Endothelial cell of umbilical vein (primary cell): ENCODE data around the gene IKZF1. TPM values are rescaled to one million over a fixed set of nuclear protein-coding genes. Genes with fewer than 3 reads are reported as not detected.

Experiments
- BruUV-seq: library from RNA; stranded (reverse); fragments of 400-500 nt; replicated peaks from 2 replicates; lab custom pipeline; 2021; lab: Mats Ljungman, UMichigan
- CTCF ChIA-PET: fragments of 300-600, 350-600 bp; sonication (Branson Sonifier 250); formaldehyde crosslinking; loops from one replicate; lab custom pipeline; 2021; ENCODE audit warnings: antibody characterized with exemption, inconsistent platforms; lab: Charles Lee
- POLR2A ChIA-PET: fragments of 300-600, 350-600 bp; sonication (Branson Sonifier 250); formaldehyde crosslinking; loops from one replicate; lab custom pipeline; 2021; ENCODE audit warnings: antibody characterized with exemption, inconsistent platforms; lab: Charles Lee
- DNase-seq: peaks from one replicate; pipeline ENCODE4 v3.0.0-alpha.2; 2011; ENCODE audit warnings: low read depth, low spot score
- FAIRE-seq: peaks from 2 replicates; lab custom pipeline; 2011; peaks lifted over from hg19 to GRCh38; lab: Jason Lieb, UNC
- H2AFZ ChIP-seq: 2 replicates; pipeline ENCODE4 v1.6.0; 2012; ENCODE audit warnings: low read depth, low read length, control low read depth, inconsistent platforms
- H3K27ac ChIP-seq: 2 replicates; pipeline ENCODE4 v1.5.1; 2011; ENCODE audit warnings: low read depth, mild to moderate bottlenecking, control low read depth, low read length, moderate library complexity; ENCODE audit not compliant: insufficient read depth
- H3K27me3 ChIP-seq, 2 experiments: 2 replicates each; pipeline versions ENCODE4 v1.6.0 to v1.6.1; 2011; ENCODE audit warnings: low read length in 2 of 2, mixed read lengths in 1 of 2; ENCODE audit not compliant: control insufficient read depth in 2 of 2, insufficient read depth in 2 of 2
- H3K36me3 ChIP-seq, 2 experiments: 2 replicates in 1 of 2; 3 replicates in 1 of 2; pipeline ENCODE4 v1.5.1; 2011; ENCODE audit warnings: low read length in 2 of 2, mild to moderate bottlenecking in 1 of 2, moderate library complexity in 1 of 2; ENCODE audit not compliant: control insufficient read depth in 2 of 2, insufficient read depth in 2 of 2; ENCODE audit errors: extremely low read depth in 1 of 2
- H3K4me1 ChIP-seq: 3 replicates; pipeline ENCODE4 v1.5.1; 2011; ENCODE audit warnings: mild to moderate bottlenecking, low read length; ENCODE audit not compliant: control insufficient read depth, insufficient read depth; ENCODE audit errors: extremely low read depth
- H3K4me2 ChIP-seq: 2 replicates; pipeline ENCODE4 v1.6.1; 2011; ENCODE audit warnings: low read length, control low read depth, mixed read lengths; ENCODE audit not compliant: insufficient read depth
- H3K4me3 ChIP-seq, 3 experiments: fragments of 200-600 bp in 1 of 3; sonication (generic), shearing (Covaris generic) in 1 of 3; replicated peaks in 1 of 3; 2 replicates each; pipeline ENCODE4 v1.5.1; 2011 to 2016; ENCODE audit warnings: control low read depth in 3 of 3, low read length in 3 of 3, mild to moderate bottlenecking in 2 of 3, inconsistent platforms in 1 of 3, low read depth in 1 of 3, moderate library complexity in 1 of 3; ENCODE audit not compliant: insufficient read depth in 1 of 3
- H3K79me2 ChIP-seq: 2 replicates; pipeline ENCODE4 v1.6.0; 2012; ENCODE audit warnings: low read length, inconsistent platforms; ENCODE audit not compliant: control insufficient read depth, insufficient read depth
- H3K9ac ChIP-seq: replicated peaks from 2 replicates; pipeline ENCODE3; 2011; ENCODE audit warnings: low read length, control low read depth; ENCODE audit not compliant: insufficient read depth; ENCODE audit errors: extremely low read depth
- H3K9me1 ChIP-seq: replicated peaks from 3 replicates; pipeline ENCODE4 v1.6.0; 2011; ENCODE audit warnings: mild to moderate bottlenecking, low read length; ENCODE audit not compliant: control insufficient read depth, insufficient read depth; ENCODE audit errors: extremely low read depth
- H3K9me3 ChIP-seq: replicated peaks from 2 replicates; pipeline ENCODE4 v1.5.1; 2012; ENCODE audit warnings: low read length, inconsistent platforms; ENCODE audit not compliant: control insufficient read depth, insufficient read depth
- H4K20me1 ChIP-seq: replicated peaks from 2 replicates; pipeline ENCODE3; 2011; ENCODE audit warnings: mild to moderate bottlenecking, low read length; ENCODE audit not compliant: control insufficient read depth, insufficient read depth; ENCODE audit errors: extremely low read depth
- EZH2 ChIP-seq: IDR thresholded peaks from 2 replicates; pipeline ENCODE4 v1.6.1; 2012; ENCODE audit warnings: borderline replicate concordance, low read depth, mild to moderate bottlenecking, moderate library complexity, low read length, inconsistent platforms; ENCODE audit not compliant: severe bottlenecking
- FOS ChIP-seq: IDR thresholded peaks from 2 replicates; pipeline ENCODE4 v1.6.1; 2011; ENCODE audit warnings: mild to moderate bottlenecking, low read length, moderate library complexity, borderline replicate concordance; ENCODE audit not compliant: insufficient read depth
- GATA2 ChIP-seq: IDR thresholded peaks from 2 replicates; pipeline ENCODE4 v1.7.0; 2011; ENCODE audit warnings: low read depth, mild to moderate bottlenecking, moderate library complexity, mixed read lengths, low read length; ENCODE audit not compliant: insufficient read length, insufficient read depth
- JUN ChIP-seq: IDR thresholded peaks from 2 replicates; pipeline ENCODE4 v1.6.1; 2011; ENCODE audit warnings: borderline replicate concordance, low read depth; ENCODE audit not compliant: insufficient read length, insufficient read depth
- MYC ChIP-seq: IDR thresholded peaks from one replicate; pipeline ENCODE4 v1.6.1; 2011; ENCODE audit warnings: mild to moderate bottlenecking, low read depth, low read length
- POLR2A ChIP-seq: IDR thresholded peaks from 2 replicates; pipeline ENCODE4 v1.6.1; 2012; ENCODE audit warnings: low read depth, mild to moderate bottlenecking, control low read depth, low read length
- POLR2AphosphoS5 ChIP-seq: IDR thresholded peaks from 2 replicates; pipeline ENCODE4 v1.6.1; 2012; ENCODE audit warnings: low read depth, mild to moderate bottlenecking, control low read depth, low read length, moderate library complexity; ENCODE audit not compliant: insufficient read depth
- dilution Hi-C: fragments of 300-500 bp; cut with MboI; formaldehyde crosslinking; loops from one replicate; pipeline ENCODE4 v1.15.0; 2019; ENCODE audit warnings: low sequenced_read_pairs; ENCODE audit not compliant: extremely low pct_ligation_motif_present
- intact Hi-C: fragments of 100-400 bp; cut with micrococcal nuclease; formaldehyde crosslinking; loops from one replicate; pipeline ENCODE4 v1.10.0; 2022
- polyA plus RNA-seq, 4 experiments: library from polyadenylated mRNA; depleted of rRNA in 3 of 4; stranded (reverse) in 3 of 4; unstranded in 1 of 4; fragments of >200 nt; gene quantifications; 2 replicates each; pipeline versions ENCODE4 v1.2.1 to v1.2.3, GENCODE V29; 2011 to 2012; ENCODE audit warnings: missing spikeins in 1 of 4
- total RNA-seq: library from RNA; stranded (reverse); gene quantifications from 2 replicates; pipeline ENCODE4 v1.2.3, GENCODE V29; 2021
- TF ChIP-seq, protein P1 (sequence below), 2 donors: IDR thresholded peaks; 1 replicate in 1 of 2; 2 replicates in 1 of 2; pipeline ENCODE4 v1.5.1; 2011; ENCODE audit warnings: low read length in 2 of 2, mild to moderate bottlenecking in 2 of 2, moderate library complexity in 2 of 2, control low read depth in 1 of 2, inconsistent platforms in 1 of 2, low read depth in 1 of 2; ENCODE audit not compliant: insufficient read depth in 1 of 2; ENCODE audit errors: extremely low read depth in 1 of 2
- TF ChIP-seq, protein P2 (sequence below): IDR thresholded peaks from 2 replicates; pipeline ENCODE4 v1.6.1; 2011; ENCODE audit not compliant: insufficient read depth, insufficient read length

Gene IKZF1
- total and polyA plus RNA-seq, 2 donors (not counting 3 experiments of a cell fraction or from before 2014, with no cell fraction given), result 0.01 to 0.20 TPM

DNA sequence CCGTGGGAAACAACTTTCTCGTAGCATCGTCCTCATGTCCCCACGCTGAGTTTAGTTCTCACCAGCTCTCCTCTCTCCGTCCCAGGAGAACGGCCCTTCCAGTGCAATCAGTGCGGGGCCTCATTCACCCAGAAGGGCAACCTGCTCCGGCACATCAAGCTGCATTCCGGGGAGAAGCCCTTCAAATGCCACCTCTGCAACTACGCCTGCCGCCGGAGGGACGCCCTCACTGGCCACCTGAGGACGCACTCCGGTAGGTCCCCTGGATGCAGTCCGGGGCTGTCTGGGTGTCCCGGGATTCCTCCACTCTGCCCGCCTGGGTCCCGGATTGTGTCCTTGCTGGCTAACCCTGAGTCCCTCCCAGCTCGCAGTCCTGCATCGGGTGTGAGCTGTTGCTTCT lies 77.9 kb downstream of the IKZF1 start:
- no peak overlapping the region for H2AFZ ChIP-seq
- intact Hi-C loops, result no loop called here
- FAIRE-seq, result no peak
- dilution Hi-C loops, result no loop called here
- H3K9me3 ChIP-seq, result no peaks in the 10 kb centered on the region
- no peak for DNase-seq
- no peak overlapping the region for H3K4me2 ChIP-seq
- no peaks in the 10 kb centered on the region for H3K27me3 ChIP-seq
- H3K27ac ChIP-seq, result no peak overlapping the region
- no TSS peak for BruUV-seq
- ChIA-PET POLR2A (no interaction called here), CTCF (no interaction called here)
- no peak overlapping the region for H3K4me3 ChIP-seq
- H4K20me1 ChIP-seq, result no peaks in the 10 kb centered on the region
- H3K9me1 ChIP-seq, result no peaks in the 10 kb centered on the region
- no peaks in the 10 kb centered on the region for H3K36me3 ChIP-seq
- H3K4me1 ChIP-seq, result no peaks in the 10 kb centered on the region
- H3K9ac ChIP-seq, result no peak overlapping the region
- TF ChIP-seq POLR2A (no peak), GATA2 (no peak), JUN (no peak), EZH2 (no peak), FOS (no peak), MYC (no peak), POLR2AphosphoS5 (no peak)
- TF ChIP-seq, protein P1, sequence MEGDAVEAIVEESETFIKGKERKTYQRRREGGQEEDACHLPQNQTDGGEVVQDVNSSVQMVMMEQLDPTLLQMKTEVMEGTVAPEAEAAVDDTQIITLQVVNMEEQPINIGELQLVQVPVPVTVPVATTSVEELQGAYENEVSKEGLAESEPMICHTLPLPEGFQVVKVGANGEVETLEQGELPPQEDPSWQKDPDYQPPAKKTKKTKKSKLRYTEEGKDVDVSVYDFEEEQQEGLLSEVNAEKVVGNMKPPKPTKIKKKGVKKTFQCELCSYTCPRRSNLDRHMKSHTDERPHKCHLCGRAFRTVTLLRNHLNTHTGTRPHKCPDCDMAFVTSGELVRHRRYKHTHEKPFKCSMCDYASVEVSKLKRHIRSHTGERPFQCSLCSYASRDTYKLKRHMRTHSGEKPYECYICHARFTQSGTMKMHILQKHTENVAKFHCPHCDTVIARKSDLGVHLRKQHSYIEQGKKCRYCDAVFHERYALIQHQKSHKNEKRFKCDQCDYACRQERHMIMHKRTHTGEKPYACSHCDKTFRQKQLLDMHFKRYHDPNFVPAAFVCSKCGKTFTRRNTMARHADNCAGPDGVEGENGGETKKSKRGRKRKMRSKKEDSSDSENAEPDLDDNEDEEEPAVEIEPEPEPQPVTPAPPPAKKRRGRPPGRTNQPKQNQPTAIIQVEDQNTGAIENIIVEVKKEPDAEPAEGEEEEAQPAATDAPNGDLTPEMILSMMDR (IDR thresholded peaks at IDR 0.05; ENCODE audit: extremely low read depth in 1 of 2, insufficient read depth in 1 of 2, low read depth in 1 of 2, low read length in 2 of 2), result no peak
- TF ChIP-seq, protein P2, sequence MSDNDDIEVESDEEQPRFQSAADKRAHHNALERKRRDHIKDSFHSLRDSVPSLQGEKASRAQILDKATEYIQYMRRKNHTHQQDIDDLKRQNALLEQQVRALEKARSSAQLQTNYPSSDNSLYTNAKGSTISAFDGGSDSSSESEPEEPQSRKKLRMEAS, result no peak
- no peaks in the 10 kb centered on the region for H3K79me2 ChIP-seq
